Thoracic aorta (tissue), 2 donors: Measurements from ENCODE around the gene DPH6. TPM values are rescaled to one million over a fixed set of nuclear protein-coding genes. Genes with fewer than 3 reads are reported as not detected.

ENCODE experiments used
- ATAC-seq: fragments of 150-250 bp; one replicate; pipeline ENCODE4 v1.8.0; 2017; ENCODE audit warnings: low read depth; ENCODE audit not compliant: insufficient number of reproducible peaks, low FRiP score
- DNase-seq: peaks from one replicate; pipeline ENCODE4 v3.0.0-alpha.2; 2020; ENCODE audit warnings: low spot score
- H3K27ac ChIP-seq, 2 donors: fragments of 200-600 bp; sonication (generic); 1 replicate in 1 of 2; 2 replicates in 1 of 2; pipeline ENCODE4 v1.5.1; 2016; ENCODE audit warnings: mild to moderate bottlenecking in 2 of 2, moderate library complexity in 2 of 2
- H3K27me3 ChIP-seq: fragments of 200-600 bp; sonication (generic); replicated peaks from 2 replicates; pipeline ENCODE4 v1.6.0; 2016; ENCODE audit warnings: mild to moderate bottlenecking; ENCODE audit not compliant: insufficient read depth
- H3K36me3 ChIP-seq: fragments of 200-600 bp; sonication (generic); one replicate; pipeline ENCODE4 v1.5.1; 2016
- H3K4me1 ChIP-seq, 2 donors: fragments of 200-600 bp; sonication (generic); 1 replicate in 1 of 2; 2 replicates in 1 of 2; pipeline versions ENCODE4 v1.5.1 to v1.6.0; 2016; ENCODE audit warnings: low read depth in 2 of 2, mild to moderate bottlenecking in 1 of 2; ENCODE audit not compliant: control insufficient read depth in 1 of 2
- H3K4me3 ChIP-seq: fragments of 200-600 bp; sonication (generic); 2 replicates; pipeline ENCODE4 v1.5.1; 2016; ENCODE audit warnings: mild to moderate bottlenecking
- H3K9me3 ChIP-seq: fragments of 200-600 bp; sonication (generic); 2 replicates; pipeline ENCODE4 v1.5.1; 2016
- total RNA-seq, 2 donors: library from RNA; depleted of rRNA; stranded (reverse); fragments of >200 nt; gene quantifications; one replicate each; pipeline versions ENCODE4 v1.1.0 to v1.2.3, GENCODE V29; 2016
- TF ChIP-seq, protein P1 (sequence below): fragments of 200-600 bp; sonication (generic); IDR thresholded peaks from one replicate; pipeline ENCODE4 v1.5.1; 2019; ENCODE audit warnings: antibody characterized with exemption

DPH6 gene
- total RNA-seq, 2 donors from 2014 or later: 11.5 to 34.8 TPM

DNA sequence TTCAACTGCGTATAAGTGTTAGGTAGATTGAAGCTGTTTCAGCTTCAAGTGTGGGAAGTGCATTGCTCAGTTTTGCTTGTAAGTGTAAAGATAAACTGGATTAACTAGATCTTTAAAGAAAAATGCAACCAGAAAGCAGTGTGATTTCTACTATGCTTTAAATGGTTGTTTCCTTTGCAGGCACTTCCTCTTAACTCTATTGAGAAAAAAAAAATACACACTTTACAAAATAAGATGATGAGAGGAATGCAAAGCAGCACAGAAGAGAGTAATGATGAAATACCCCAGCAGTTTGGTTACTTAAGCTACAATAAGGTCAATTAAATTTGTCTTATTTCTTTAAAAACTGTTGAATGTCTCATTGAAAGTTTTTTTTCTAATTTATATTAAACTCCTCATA, 40.8 kb downstream of the DPH6 start:
- ATAC-seq (no peak), DNase-seq (no peak)
- Histone ChIP-seq H3K36me3 (no peaks in the 10 kb centered on the region), H3K27ac (no peak overlapping the region), H3K9me3 (no peaks in the 10 kb centered on the region), H3K4me1 (peaks cover 12 to 14% of the 10 kb centered on the region in 2 donors), H3K4me3 (no peak overlapping the region), H3K27me3 (no peaks in the 10 kb centered on the region)
- TF ChIP-seq, protein P1, sequence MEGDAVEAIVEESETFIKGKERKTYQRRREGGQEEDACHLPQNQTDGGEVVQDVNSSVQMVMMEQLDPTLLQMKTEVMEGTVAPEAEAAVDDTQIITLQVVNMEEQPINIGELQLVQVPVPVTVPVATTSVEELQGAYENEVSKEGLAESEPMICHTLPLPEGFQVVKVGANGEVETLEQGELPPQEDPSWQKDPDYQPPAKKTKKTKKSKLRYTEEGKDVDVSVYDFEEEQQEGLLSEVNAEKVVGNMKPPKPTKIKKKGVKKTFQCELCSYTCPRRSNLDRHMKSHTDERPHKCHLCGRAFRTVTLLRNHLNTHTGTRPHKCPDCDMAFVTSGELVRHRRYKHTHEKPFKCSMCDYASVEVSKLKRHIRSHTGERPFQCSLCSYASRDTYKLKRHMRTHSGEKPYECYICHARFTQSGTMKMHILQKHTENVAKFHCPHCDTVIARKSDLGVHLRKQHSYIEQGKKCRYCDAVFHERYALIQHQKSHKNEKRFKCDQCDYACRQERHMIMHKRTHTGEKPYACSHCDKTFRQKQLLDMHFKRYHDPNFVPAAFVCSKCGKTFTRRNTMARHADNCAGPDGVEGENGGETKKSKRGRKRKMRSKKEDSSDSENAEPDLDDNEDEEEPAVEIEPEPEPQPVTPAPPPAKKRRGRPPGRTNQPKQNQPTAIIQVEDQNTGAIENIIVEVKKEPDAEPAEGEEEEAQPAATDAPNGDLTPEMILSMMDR: no peak

DNA sequence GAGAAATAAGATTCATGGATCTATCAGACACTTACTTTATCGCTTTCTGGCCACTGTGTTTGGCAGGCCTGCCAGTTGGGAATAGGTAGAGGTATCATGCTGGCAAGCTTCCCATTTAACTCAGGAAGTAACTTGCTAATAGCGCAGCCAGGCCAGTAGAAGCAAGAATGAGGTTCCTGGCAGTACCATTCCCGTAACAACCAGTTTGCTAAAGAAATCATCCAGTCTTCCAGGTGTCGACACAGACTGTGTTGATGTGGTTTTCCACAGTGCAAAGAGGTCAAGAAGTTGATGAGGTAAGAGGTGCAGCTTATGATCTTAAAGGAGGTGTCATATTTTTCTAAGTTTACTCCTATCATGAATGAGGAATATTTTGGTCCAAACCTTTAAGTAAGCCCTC, 46.2 kb downstream of the DPH6 start:
- ATAC-seq: no peak
- H3K4me1 ChIP-seq: peaks cover 0 to 4% of the 10 kb centered on the region in 2 donors
- H3K27me3 ChIP-seq: no peaks in the 10 kb centered on the region
- H3K36me3 ChIP-seq: no peaks in the 10 kb centered on the region
- H3K9me3 ChIP-seq: no peaks in the 10 kb centered on the region
- no peak overlapping the region for H3K4me3 ChIP-seq
- TF ChIP-seq, protein P1: no peak
- H3K27ac ChIP-seq: no peak overlapping the region
- no peak for DNase-seq

DNA sequence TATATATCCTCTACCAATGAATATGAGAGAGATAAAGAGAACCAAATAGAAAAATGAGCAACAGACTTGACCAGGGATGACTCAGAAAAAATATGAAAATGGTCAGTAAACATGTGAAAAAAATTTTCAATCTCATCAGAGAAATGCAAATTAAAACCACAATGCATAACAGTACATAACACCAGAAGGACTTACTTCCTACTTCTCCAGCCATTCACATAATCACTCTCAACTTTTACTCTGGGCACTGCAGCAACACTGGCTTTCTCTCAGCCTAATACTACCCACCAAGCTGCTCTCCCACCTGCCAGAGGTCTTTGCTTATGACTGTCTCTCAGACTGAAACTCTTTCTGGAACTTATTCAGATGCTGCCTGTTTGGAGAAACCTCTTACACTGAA, 49.4 kb downstream of the DPH6 start:
- Histone ChIP-seq H3K27me3 (no peaks in the 10 kb centered on the region), H3K4me1 (peaks cover 0 to 4% of the 10 kb centered on the region in 2 donors), H3K36me3 (no peaks in the 10 kb centered on the region), H3K27ac (no peak overlapping the region), H3K9me3 (no peaks in the 10 kb centered on the region), H3K4me3 (no peak overlapping the region)
- TF ChIP-seq, protein P1: no peak
- ATAC-seq (no peak), DNase-seq (no peak)

DNA sequence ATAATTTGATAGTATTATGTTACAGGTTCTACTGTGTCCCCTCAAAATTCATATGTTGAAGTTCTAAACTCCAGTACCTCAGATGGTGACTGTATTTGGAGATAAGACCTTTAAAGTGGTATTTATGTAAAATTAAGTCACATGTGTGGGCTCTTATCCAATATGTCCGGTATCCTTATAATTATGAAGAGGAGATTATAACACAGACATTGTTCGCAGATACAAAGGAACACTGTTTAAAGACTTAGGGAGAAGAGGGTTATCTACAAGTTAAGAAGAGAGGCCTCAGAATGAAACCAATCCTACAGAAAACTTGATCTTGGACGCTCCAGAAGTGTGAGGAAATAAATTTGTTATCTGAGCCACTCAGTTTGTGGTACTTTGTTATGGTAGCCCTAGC, 50.9 kb downstream of the DPH6 start:
- TF ChIP-seq, protein P1: no peak
- Histone ChIP-seq H3K36me3 (no peaks in the 10 kb centered on the region), H3K4me3 (no peak overlapping the region), H3K27me3 (no peaks in the 10 kb centered on the region), H3K27ac (no peak overlapping the region), H3K4me1 (peaks cover 0 to 4% of the 10 kb centered on the region in 2 donors), H3K9me3 (no peaks in the 10 kb centered on the region)
- ATAC-seq: no peak
- no peak for DNase-seq

DNA sequence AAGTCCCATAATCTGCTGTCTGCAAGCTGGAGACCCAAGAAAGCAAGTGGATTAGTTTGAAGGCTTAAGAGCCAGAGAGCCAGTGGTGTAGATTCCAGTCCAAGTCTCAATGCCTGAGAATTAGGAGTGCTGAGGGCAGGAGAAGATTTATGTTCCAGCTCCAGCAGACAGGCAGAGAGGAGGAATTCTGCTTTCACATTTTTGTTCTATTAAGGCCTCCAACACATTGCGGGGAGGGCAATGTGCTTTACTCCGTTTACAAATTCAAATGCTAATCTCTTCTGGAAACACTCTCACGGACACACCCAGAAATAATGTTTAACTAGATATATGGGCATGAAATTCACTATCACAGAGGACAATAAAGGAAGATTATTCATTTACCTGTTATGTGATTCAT, 54.0 kb downstream of the DPH6 start:
- no peak overlapping the region for H3K4me3 ChIP-seq
- ATAC-seq (no peak), DNase-seq (no peak)
- H3K27ac ChIP-seq: no peak overlapping the region
- TF ChIP-seq, protein P1: no peak
- no peaks in the 10 kb centered on the region for H3K36me3 ChIP-seq
- H3K9me3 ChIP-seq: no peaks in the 10 kb centered on the region
- no peaks in the 10 kb centered on the region for H3K27me3 ChIP-seq
- peaks cover 0 to 3% of the 10 kb centered on the region in 2 donors for H3K4me1 ChIP-seq
